NB4 (cell line): ENCODE results near the gene SLC2A2.

ENCODE experiments used
- MYC ChIP-seq: IDR thresholded peaks from 2 replicates; pipeline ENCODE4 v1.6.1; 2011; ENCODE audit warnings: low read depth, low read length
- POLR2A ChIP-seq: IDR thresholded peaks from 2 replicates; pipeline ENCODE4 v1.6.1; 2011; ENCODE audit warnings: mild to moderate bottlenecking; ENCODE audit not compliant: insufficient read length; ENCODE audit errors: extremely low read depth
- TF ChIP-seq, protein P1 (sequence below): IDR thresholded peaks from one replicate; pipeline ENCODE4 v1.5.1; 2012; ENCODE audit warnings: low read depth, low read length
- TF ChIP-seq, protein P2 (sequence below): IDR thresholded peaks from 2 replicates; pipeline ENCODE4 v1.6.1; 2011; ENCODE audit warnings: low read depth, low read length

DNA sequence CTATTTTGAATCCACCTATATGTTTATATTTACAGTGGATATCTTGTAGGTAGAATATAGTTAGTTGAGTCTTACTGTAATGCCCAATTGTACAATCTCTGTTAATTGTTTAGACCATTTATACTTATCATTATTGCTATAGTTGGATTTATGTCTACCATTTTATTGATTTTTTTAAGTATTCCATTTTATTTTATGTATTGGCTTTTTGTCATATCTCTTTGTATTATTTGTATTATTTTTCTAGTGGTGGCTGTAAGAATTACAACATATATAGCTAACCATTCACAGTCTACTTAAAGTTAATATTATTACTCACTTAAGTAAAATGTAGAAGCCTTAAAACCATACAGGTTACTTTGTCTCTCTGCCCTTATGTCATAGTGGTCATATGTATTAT lies 46.1 kb downstream of the SLC2A2 start:
- TF ChIP-seq, protein P1, sequence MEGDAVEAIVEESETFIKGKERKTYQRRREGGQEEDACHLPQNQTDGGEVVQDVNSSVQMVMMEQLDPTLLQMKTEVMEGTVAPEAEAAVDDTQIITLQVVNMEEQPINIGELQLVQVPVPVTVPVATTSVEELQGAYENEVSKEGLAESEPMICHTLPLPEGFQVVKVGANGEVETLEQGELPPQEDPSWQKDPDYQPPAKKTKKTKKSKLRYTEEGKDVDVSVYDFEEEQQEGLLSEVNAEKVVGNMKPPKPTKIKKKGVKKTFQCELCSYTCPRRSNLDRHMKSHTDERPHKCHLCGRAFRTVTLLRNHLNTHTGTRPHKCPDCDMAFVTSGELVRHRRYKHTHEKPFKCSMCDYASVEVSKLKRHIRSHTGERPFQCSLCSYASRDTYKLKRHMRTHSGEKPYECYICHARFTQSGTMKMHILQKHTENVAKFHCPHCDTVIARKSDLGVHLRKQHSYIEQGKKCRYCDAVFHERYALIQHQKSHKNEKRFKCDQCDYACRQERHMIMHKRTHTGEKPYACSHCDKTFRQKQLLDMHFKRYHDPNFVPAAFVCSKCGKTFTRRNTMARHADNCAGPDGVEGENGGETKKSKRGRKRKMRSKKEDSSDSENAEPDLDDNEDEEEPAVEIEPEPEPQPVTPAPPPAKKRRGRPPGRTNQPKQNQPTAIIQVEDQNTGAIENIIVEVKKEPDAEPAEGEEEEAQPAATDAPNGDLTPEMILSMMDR, result no peak
- TF ChIP-seq, protein P2, sequence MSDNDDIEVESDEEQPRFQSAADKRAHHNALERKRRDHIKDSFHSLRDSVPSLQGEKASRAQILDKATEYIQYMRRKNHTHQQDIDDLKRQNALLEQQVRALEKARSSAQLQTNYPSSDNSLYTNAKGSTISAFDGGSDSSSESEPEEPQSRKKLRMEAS, result no peak
- TF ChIP-seq POLR2A (no peak), MYC (no peak)
